ENCODE results near the gene COMT. TPM values are rescaled to one million over a fixed set of nuclear protein-coding genes. Genes with fewer than 3 reads are reported as not detected.

Gene COMT
- total and polyA plus RNA-seq, 2 of the 4 experiments (the other 2 are of a cell fraction), result 202 to 347 TPM

DNA sequence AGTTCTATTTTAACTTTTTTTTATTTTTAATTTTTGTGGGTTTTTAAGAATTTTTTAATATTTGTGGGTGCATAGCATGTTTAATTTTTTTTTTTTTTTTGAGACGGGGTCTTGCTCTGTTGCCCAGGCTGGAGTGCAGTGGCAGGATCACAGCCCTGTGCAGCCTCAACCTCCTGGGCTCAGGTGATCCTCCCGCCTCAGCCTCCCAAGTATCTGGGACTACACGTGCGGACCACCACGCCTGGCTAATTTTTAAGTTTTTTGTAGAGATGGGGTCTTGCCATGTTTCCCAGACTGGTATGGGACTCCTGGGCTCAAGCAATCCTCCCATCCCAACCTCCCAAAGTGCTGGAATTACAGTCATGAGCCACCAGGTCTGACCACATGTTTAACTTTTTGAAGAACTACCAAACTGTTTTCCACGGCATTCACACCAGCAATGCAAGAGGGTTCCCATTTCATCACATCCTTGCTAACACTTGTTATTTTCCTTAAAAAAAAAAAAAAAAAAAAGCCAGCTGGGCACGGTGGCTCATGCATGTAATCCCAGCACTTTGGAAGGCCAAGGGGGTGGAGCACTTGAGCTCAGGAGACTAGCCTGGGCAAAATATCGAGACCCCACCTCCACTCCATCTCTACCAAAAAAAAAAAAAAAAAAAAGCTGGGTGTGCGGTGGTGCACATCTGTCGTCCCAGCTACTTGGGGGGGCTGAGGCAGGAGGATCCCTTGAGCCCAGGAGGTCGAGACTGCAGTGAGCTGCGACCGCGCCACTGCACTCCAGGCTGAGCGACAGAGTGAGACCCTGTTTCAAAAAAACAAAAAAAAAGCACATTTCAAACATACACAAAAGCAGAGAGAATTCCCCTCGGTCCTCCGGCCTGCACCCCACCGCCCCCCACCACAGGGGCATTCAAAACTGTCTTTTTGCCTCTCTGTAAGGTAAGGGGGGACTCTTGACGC lies 16.8 kb downstream of the COMT start (continued):
- TF ChIP-seq, protein P1, sequence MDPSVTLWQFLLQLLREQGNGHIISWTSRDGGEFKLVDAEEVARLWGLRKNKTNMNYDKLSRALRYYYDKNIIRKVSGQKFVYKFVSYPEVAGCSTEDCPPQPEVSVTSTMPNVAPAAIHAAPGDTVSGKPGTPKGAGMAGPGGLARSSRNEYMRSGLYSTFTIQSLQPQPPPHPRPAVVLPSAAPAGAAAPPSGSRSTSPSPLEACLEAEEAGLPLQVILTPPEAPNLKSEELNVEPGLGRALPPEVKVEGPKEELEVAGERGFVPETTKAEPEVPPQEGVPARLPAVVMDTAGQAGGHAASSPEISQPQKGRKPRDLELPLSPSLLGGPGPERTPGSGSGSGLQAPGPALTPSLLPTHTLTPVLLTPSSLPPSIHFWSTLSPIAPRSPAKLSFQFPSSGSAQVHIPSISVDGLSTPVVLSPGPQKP (IDR thresholded peaks at IDR 0.05; ENCODE audit: borderline replicate concordance, low read depth, low read length), result no peak
- no peak for TF ChIP-seq BHLHE40 (IDR thresholded peaks at IDR 0.05; ENCODE audit: low read depth, low read length)
